SW 1271 (cell line): ENCODE results near the gene LONP2.

Source experiments
- DNase-seq, 2 experiments: peaks; one replicate each; lab custom pipeline; 2025; lab: John Stamatoyannopoulos, UW

The LONP2 gene, protein sequence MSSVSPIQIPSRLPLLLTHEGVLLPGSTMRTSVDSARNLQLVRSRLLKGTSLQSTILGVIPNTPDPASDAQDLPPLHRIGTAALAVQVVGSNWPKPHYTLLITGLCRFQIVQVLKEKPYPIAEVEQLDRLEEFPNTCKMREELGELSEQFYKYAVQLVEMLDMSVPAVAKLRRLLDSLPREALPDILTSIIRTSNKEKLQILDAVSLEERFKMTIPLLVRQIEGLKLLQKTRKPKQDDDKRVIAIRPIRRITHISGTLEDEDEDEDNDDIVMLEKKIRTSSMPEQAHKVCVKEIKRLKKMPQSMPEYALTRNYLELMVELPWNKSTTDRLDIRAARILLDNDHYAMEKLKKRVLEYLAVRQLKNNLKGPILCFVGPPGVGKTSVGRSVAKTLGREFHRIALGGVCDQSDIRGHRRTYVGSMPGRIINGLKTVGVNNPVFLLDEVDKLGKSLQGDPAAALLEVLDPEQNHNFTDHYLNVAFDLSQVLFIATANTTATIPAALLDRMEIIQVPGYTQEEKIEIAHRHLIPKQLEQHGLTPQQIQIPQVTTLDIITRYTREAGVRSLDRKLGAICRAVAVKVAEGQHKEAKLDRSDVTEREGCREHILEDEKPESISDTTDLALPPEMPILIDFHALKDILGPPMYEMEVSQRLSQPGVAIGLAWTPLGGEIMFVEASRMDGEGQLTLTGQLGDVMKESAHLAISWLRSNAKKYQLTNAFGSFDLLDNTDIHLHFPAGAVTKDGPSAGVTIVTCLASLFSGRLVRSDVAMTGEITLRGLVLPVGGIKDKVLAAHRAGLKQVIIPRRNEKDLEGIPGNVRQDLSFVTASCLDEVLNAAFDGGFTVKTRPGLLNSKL

GRCh38 chr16:48244080-48244862, at the start of gene LONP2:
Gene LONP2 (plus strand): TSS chr16:48244300. CDS start chr16:48244389, 89 bp downstream.
- peak; percentile 56 to 73 for DNase-seq

DNA sequence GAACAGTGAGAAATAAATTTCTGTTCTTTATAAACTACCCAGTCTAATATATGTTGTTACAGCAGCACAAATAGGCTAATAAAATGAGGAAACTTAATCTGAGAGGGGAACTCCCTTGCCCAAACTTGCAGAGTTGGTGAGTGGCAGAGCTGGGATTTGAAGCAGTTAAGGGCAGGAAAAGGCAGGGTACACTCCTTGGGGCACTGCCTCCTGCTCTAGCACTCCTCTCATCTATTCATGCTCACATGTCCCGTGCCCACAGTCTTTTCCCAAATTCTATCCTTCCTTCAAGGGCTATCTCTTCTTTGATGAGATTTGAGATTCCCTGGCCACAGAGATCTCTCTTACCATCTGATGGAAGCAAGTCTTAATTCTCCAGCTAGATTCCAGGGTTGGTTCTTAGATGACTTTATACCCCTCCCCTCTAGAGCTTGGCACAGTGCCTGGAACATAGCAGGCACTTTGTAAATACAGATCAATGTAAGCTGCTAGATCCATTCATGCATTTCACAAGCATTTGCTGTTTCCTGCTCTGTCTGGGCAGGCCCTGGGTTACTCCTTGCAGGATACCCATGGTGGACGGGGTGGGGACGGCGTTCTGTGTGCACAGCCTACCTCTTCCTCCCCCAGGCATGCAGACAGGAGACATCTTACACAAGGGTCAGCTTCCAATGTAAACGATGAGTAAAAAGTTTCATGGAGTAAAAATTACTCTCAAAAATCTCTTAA, 49.1 kb upstream of the LONP2 start:
- DNase-seq = no peak

GRCh38 chr16:48197294-48197693, 46.8 kb upstream of the LONP2 start:
- peak in 1 of 2 experiments; percentile 76 for DNase-seq

- DNase-seq = no peak
Measured at GRCh38 chr16:48201515-48202201, 42.4 kb upstream of the LONP2 start.

DNA sequence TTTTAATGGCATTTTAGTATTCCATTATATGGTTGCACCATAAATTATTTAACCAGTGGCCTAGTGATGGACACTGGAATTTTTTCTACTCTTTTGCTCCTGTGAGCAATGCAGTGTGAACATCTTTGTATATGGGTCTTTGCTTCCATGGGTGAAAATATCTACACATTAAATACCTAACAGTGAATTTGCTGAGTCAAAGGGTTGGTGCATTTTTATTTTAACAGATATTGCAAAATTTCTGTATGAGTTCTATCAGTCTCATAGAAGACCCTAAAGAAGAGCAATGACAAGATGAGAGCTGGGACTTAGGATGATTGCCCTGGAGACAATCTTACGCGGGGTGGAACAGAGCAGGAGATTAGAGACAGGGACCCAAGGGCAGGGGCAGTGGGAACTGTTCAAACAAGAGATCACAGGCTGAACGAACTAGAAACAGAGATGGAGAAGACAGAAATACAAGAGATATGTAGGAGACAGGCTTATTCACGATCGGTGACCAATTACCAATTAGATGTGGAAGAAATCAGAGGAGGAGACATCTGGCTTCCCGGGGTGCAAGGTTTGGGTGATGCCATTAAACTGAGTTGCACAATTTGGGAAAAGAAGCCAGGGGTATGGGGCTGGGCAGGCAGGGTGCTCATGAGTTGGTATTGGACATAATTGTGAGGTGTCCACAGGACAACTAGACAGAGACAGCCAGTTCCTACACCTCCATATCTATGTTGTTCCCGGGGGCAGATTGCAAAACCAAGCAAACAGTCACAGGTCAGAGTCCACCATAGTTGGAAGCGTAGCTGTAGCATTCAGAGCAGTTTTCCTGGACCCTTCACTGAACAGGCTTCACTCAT, 39.9 kb upstream of the LONP2 start:
- DNase-seq = no peak

- no peak for DNase-seq
Measured at GRCh38 chr16:48204825-48205151, 39.3 kb upstream of the LONP2 start.

GRCh38 chr16:48206594-48207242, 37.4 kb upstream of the LONP2 start:
- DNase-seq = no peak

GRCh38 chr16:48210747-48211146, 33.4 kb upstream of the LONP2 start:
- DNase-seq = no peak

- no peak for DNase-seq
Measured at GRCh38 chr16:48212033-48212432, 32.1 kb upstream of the LONP2 start.

GRCh38 chr16:48215738-48216137, 28.4 kb upstream of the LONP2 start:
- DNase-seq = no peak

- DNase-seq = no peak
Measured at GRCh38 chr16:48217708-48218107, 26.4 kb upstream of the LONP2 start.

GRCh38 chr16:48218473-48218872, 25.6 kb upstream of the LONP2 start:
- no peak for DNase-seq

GRCh38 chr16:48220891-48221290, 23.2 kb upstream of the LONP2 start:
- DNase-seq = no peak

DNA sequence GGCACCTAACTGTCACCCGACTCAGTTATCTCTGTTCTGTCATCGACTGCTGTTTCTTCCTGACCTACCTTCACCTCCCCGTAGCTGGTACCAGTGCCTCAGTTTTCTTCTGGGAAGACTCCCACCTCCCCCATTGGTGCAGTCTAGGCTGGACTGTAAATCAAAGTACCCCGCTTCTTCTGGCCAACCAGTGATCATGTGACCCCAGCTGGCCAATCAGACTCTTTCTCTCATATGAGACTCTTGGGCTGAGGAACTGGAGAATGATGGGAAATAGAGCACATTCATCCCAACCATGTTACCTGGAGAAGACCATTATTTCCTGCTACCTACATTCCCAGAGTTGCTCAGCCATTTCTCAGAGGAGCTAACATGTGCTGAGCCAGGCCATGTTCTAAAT, 20.6 kb upstream of the LONP2 start:
- no peak for DNase-seq

- no peak for DNase-seq
Measured at GRCh38 chr16:48225456-48225855, 18.6 kb upstream of the LONP2 start.

GRCh38 chr16:48231727-48232492, 12.2 kb upstream of the LONP2 start:
- peak in 1 of 2 experiments; percentile 1 for DNase-seq

DNA sequence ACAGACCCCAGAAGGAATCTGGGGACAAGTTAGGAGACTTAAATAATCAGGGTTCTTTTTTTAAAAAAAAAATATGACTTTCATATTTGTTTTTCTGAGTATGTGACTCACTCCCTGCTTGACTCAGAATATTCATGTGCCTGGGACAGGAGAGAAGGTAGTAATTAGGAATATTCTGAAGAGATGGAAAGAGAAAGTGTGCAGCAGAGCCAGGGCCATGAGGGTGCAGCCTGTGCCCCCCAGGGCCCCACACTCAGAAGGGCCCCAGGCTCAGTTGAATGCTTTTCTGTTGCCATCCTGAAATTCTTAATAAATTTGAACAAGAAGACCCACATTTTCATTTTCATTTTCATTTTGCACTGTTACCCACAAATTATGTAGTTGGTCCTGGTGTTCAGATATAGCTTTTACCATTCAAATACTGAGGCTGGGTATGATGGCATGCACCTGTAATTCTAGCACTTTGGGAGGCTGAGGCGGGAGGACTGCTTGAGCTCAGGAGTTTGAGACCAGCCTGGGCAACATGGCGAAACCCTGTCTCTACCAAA, 11.5 kb upstream of the LONP2 start:
- no peak for DNase-seq

DNA sequence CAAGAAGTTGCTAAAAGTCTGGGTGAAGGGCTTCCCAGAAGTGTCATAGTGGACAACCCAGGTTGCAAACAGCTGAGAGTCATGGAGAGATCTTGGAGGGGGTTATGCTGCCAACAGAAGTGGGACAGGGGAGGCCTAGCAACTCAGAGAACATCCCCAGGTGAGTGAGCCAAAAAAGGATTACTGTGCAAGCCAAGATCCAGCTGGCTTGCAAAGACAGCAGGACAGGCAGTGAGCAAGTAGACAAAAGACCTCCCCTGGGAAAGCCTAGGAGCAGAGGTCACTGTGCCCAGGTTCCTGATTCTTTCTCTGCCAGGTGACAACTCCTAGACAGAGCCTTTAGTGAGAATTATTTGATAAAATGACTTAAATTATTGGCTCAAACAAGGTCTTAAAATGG, 9.5 kb upstream of the LONP2 start:
- no peak for DNase-seq
